ENCODE measurements around the gene TCAF1. TPM values are rescaled to one million over a fixed set of nuclear protein-coding genes. Genes with fewer than 3 reads are reported as not detected.

Gene TCAF1
- total RNA-seq (2021; ENCODE audit: unreplicated experiment) = 58.4 TPM
- polyA plus RNA-seq (2012) = 28.5 and 32.8 TPM in 2 replicates
- Bru-seq, nascent RNA = percentile 87 among the genes with signal in this experiment
- BruChase-seq, experiment 1, labeled RNA remaining after a 6-hour chase = percentile 85 among the genes with signal in this experiment
- percentile 83 among the genes with signal in this experiment for BruChase-seq, experiment 2, labeled RNA remaining after a 2-hour chase
- long read RNA-seq, full-length matches to known transcripts = 21 of 76 reads
- long read RNA-seq, partial matches to known transcripts = 26 of 76 reads
- long read RNA-seq, other reads (novel, unspliced or antisense) = 29 of 76 reads

GRCh38 chr7:143901668-143902331 is at the start of gene TCAF1:
TCAF1 (minus strand) TSS chr7:143902176; CDS start chr7:143876608, 25,568 bp downstream.
- BruUV-seq (replicated peaks) = TSS peak; percentile 45
- TF ChIP-seq MAX (IDR thresholded peaks at IDR 0.05) (peak; percentile 63), CTCF (IDR thresholded peaks at IDR 0.05 in 2 of 3, conservative IDR thresholded peaks at IDR 0.05 in 1 of 3; ENCODE audit: borderline replicate concordance in 1 of 3, insufficient read depth in 1 of 3, low read depth in 2 of 3, low read length in 2 of 3) (peak; percentile 21 to 42 (median 36); a peak in 4 of 6 replicates), EGR1 (IDR thresholded peaks at IDR 0.05; ENCODE audit: low read depth) (peak; percentile 100), SIN3A (IDR thresholded peaks at IDR 0.05; ENCODE audit: low read depth) (peak; percentile 84), TCF7L2 (IDR thresholded peaks at IDR 0.05; ENCODE audit: borderline replicate concordance, extremely low read depth, insufficient read depth, insufficient read length) (no peak), YY1 (IDR thresholded peaks at IDR 0.05; ENCODE audit: extremely low read depth, insufficient replicate concordance, low read depth, low read length) (no peak), POLR2AphosphoS5 (IDR thresholded peaks at IDR 0.05; ENCODE audit: low read depth, low read length) (peak; percentile 97), POLR2A (IDR thresholded peaks at IDR 0.05; ENCODE audit: borderline replicate concordance, extremely low read depth, insufficient read depth, insufficient read length) (peak; percentile 23), CBX3 (IDR thresholded peaks at IDR 0.05; ENCODE audit: low read depth) (peak; percentile 71; the same call in 1 of the 2 replicates), REST (IDR thresholded peaks at IDR 0.05; ENCODE audit: low read depth) (no peak), ZNF274 (IDR thresholded peaks at IDR 0.05; ENCODE audit: low read depth, low read length) (no peak), EZH2 (IDR thresholded peaks at IDR 0.05) (no peak), SP1 (IDR thresholded peaks at IDR 0.05; ENCODE audit: low read depth) (peak; percentile 73), ZFX (IDR thresholded peaks at IDR 0.05) (peak; percentile 95), CEBPB (IDR thresholded peaks at IDR 0.05; ENCODE audit: low read depth) (no peak), ATF3 (IDR thresholded peaks at IDR 0.05) (no peak), ELF1 (IDR thresholded peaks at IDR 0.05; ENCODE audit: borderline replicate concordance, low read depth) (no peak), RAD21 (IDR thresholded peaks at IDR 0.05; ENCODE audit: low read depth) (peak; percentile 34; the same call in 1 of the 2 replicates), FOSL1 (IDR thresholded peaks at IDR 0.05; ENCODE audit: low read depth) (no peak), EZH2phosphoT487 (IDR thresholded peaks at IDR 0.05; ENCODE audit: borderline replicate concordance) (no peak), JUND (IDR thresholded peaks at IDR 0.05) (no peak)

More at GRCh38 chr7:143901668-143902331, at the start of gene TCAF1:
- H3K9me3 ChIP-seq (ENCODE audit: control insufficient read depth in 1 of 2, insufficient read depth in 1 of 2, low read depth in 1 of 2, low read length in 2 of 2) = no peaks in the 10 kb centered on the region
- DNase-seq (ENCODE audit: low read depth, low spot score) (peak; percentile 91), ATAC-seq (peak; percentile 93)
- peak within 1 kb of the TSS; percentile 89 for H3K9ac ChIP-seq (ENCODE audit: low read length)
- H4K20me1 ChIP-seq (ENCODE audit: insufficient read depth) = no peaks in the 10 kb centered on the region
- peak within 1 kb of the TSS; percentile 83 for H3K27ac ChIP-seq (ENCODE audit: low read depth, low read length)
- intact Hi-C loops (cut with micrococcal nuclease) = loop anchor here (5.0 to 10.0 kb wide), 2 partner anchors 123 to 226 kb away; no protein-coding TSS in a partner anchor
- H3K4me2 ChIP-seq (ENCODE audit: low read length) = peak within 1 kb of the TSS; percentile 92
- H2AFZ ChIP-seq (ENCODE audit: low read depth, low read length, poor library complexity, severe bottlenecking) = peak within 1 kb of the TSS; percentile 43
- peaks cover 46% of the 10 kb centered on the region for H3K79me2 ChIP-seq (ENCODE audit: insufficient read depth, low read length)
- no peaks in the 10 kb centered on the region for H3K9me2 ChIP-seq (ENCODE audit: insufficient read depth)
- H3K4me3 ChIP-seq (replicated peaks in 1 of 2; ENCODE audit: low read depth in 1 of 2, low read length in 2 of 2) = peak within 1 kb of the TSS; percentile 86 to 91
- peaks cover 8 to 18% of the 10 kb centered on the region in 2 experiments for H3K4me1 ChIP-seq (ENCODE audit: control insufficient read depth in 1 of 2, insufficient read depth in 2 of 2, low read length in 2 of 2)
- ChIA-PET CTCF (interaction anchor here (0.8 to 2.3 kb wide), 9 partner anchors 9 to 508 kb away, joined by 3 to 28 read pairs (median 3); no protein-coding TSS in a partner anchor), RAD21 (ENCODE audit: low non-redundant PET in 1 of 2, low total read pairs in 2 of 2, uncharacterized antibody in 2 of 2, unreplicated experiment in 2 of 2) (no interaction called here), POLR2A (interaction anchor here (1.1 to 1.8 kb wide), 3 partner anchors 9 to 16 kb away, joined by 5 to 10 read pairs (median 8); no protein-coding TSS in a partner anchor)
- H3K36me3 ChIP-seq (ENCODE audit: control insufficient read depth in 1 of 2, insufficient read depth in 2 of 2, low read length in 2 of 2) = no peaks in the 10 kb centered on the region
- no peaks in the 10 kb centered on the region for H3K27me3 ChIP-seq (ENCODE audit: insufficient read depth, low read length)
